SK-N-SH (cell line): ENCODE results near the gene FAM163A. TPM values are rescaled to one million over a fixed set of nuclear protein-coding genes. Genes with fewer than 3 reads are reported as not detected.

Experiments
- CTCF ChIA-PET: fragments of 300-600, 350-600 bp; formaldehyde crosslinking; extraction: SDS; loops from one replicate; lab custom pipeline; 2021; lab: Yijun Ruan, JAX
- POLR2A ChIA-PET: fragments of 350-600 bp; sonication (Branson Sonifier 250); formaldehyde crosslinking; extraction: SDS; loops from one replicate; lab custom pipeline; 2020; ENCODE audit warnings: antibody characterized with exemption, inconsistent platforms; lab: Yijun Ruan, JAX
- DNase-seq: peaks from one replicate; pipeline ENCODE4 v3.0.0; 2012
- H2AFZ ChIP-seq: fragments of 200-600 bp; sonication (generic); 2 replicates; pipeline ENCODE4 v1.8.1; 2016; ENCODE audit warnings: antibody characterized with exemption, mild to moderate bottlenecking, low read depth
- H3F3A ChIP-seq: fragments of 200-600 bp; sonication (generic); replicated peaks from 2 replicates; pipeline ENCODE3; 2016; ENCODE audit warnings: antibody characterized with exemption, mild to moderate bottlenecking; ENCODE audit not compliant: insufficient read depth
- H3K27ac ChIP-seq, 2 experiments: fragments of 200-500 bp in 1 of 2; fragments of 200-600 bp in 1 of 2; sonication (Bioruptor generic) in 1 of 2; sonication (generic), shearing (Covaris generic) in 1 of 2; 2 replicates each; pipeline versions ENCODE4 v1.5.1 to v1.6.1; 2014 to 2016; ENCODE audit warnings: low read depth in 2 of 2, inconsistent platforms in 1 of 2, low read length in 1 of 2, mild to moderate bottlenecking in 1 of 2, mixed read lengths in 1 of 2
- H3K27me3 ChIP-seq: fragments of 200-600 bp; sonication (generic), shearing (Covaris generic); 2 replicates; pipeline ENCODE4 v1.6.1; 2016; ENCODE audit warnings: mixed run types; ENCODE audit not compliant: insufficient read depth
- H3K36me3 ChIP-seq, 2 experiments: fragments of 200-500 bp in 1 of 2; fragments of 200-600 bp in 1 of 2; sonication (Bioruptor generic) in 1 of 2; sonication (generic) in 1 of 2; replicated peaks in 1 of 2; 2 replicates each; pipeline versions ENCODE3 to v1.5.1; 2014 to 2016; ENCODE audit warnings: low read length in 1 of 2, mild to moderate bottlenecking in 1 of 2; ENCODE audit not compliant: insufficient read depth in 2 of 2, control insufficient read depth in 1 of 2
- H3K4me1 ChIP-seq, 2 experiments: fragments of 200-500 bp in 1 of 2; fragments of 200-600 bp in 1 of 2; sonication (Bioruptor generic) in 1 of 2; sonication (generic), shearing (Covaris generic) in 1 of 2; 2 replicates each; pipeline versions ENCODE4 v1.5.1 to v1.6.1; 2014 to 2016; ENCODE audit warnings: low read depth in 1 of 2, low read length in 1 of 2, mixed run types in 1 of 2; ENCODE audit not compliant: insufficient read depth in 2 of 2, control insufficient read depth in 1 of 2
- H3K4me2 ChIP-seq: fragments of 200-600 bp; sonication (generic), shearing (Covaris generic); 2 replicates; pipeline ENCODE4 v1.6.1; 2017; ENCODE audit warnings: mixed run types
- H3K4me3 ChIP-seq, 2 experiments: fragments of 200-500 bp in 1 of 2; fragments of 200-600 bp in 1 of 2; sonication (Bioruptor generic) in 1 of 2; sonication (generic), shearing (Covaris generic) in 1 of 2; 2 replicates each; pipeline versions ENCODE4 v1.5.1 to v1.8.1; 2014 to 2016; ENCODE audit warnings: low read depth in 2 of 2, inconsistent platforms in 1 of 2, low read length in 1 of 2, mild to moderate bottlenecking in 1 of 2, mixed read lengths in 1 of 2, moderate library complexity in 1 of 2
- H3K79me2 ChIP-seq: fragments of 200-600 bp; sonication (generic); 2 replicates; pipeline ENCODE4 v1.8.1; 2017; ENCODE audit warnings: mild to moderate bottlenecking; ENCODE audit not compliant: insufficient read depth
- H3K9ac ChIP-seq: fragments of 200-600 bp; sonication (generic); 2 replicates; pipeline ENCODE4 v1.6.1; 2017; ENCODE audit warnings: mixed run types
- H3K9me2 ChIP-seq: fragments of 200-600 bp; sonication (generic); 2 replicates; pipeline ENCODE4 v1.6.1; 2017; ENCODE audit warnings: mixed run types
- H3K9me3 ChIP-seq: fragments of 200-600 bp; sonication (generic); 2 replicates; pipeline ENCODE4 v1.6.1; 2017; ENCODE audit warnings: mixed run types, mild to moderate bottlenecking, moderate library complexity
- H4K20me1 ChIP-seq: fragments of 200-600 bp; sonication (generic); 2 replicates; pipeline ENCODE4 v1.6.1; 2017; ENCODE audit warnings: mild to moderate bottlenecking, mixed run types; ENCODE audit not compliant: insufficient read depth
- POLR2AphosphoS5 ChIP-seq: IDR thresholded peaks from 2 replicates; pipeline ENCODE4 v1.6.1; 2012; ENCODE audit warnings: low read depth, low read length
- WGBS: methylation state at CpG from one replicate; pipeline ENCODE4 v1.1.6; 2017; ENCODE audit warnings: low lambda C conversion rate; 5-methylcytosine and 5-hydroxymethylcytosine counted together
- polyA plus RNA-seq, 3 experiments: library from polyadenylated mRNA; depleted of rRNA; stranded (reverse); fragments of >200 nt; gene quantifications; 2 replicates each; pipeline ENCODE4 v1.2.3, GENCODE V29; 2012
- TF ChIP-seq, protein P1 (sequence below): fragments of 200-600 bp; sonication (generic); IDR thresholded peaks from 2 replicates; pipeline ENCODE4 v1.6.1; 2017; ENCODE audit warnings: antibody characterized with exemption, mild to moderate bottlenecking, moderate library complexity
- TF ChIP-seq, protein P2 (sequence below): IDR thresholded peaks from 2 replicates; pipeline ENCODE4 v1.4.0; 2012; ENCODE audit warnings: low read depth, borderline replicate concordance

The FAM163A gene
- polyA plus RNA-seq, 1 of the 3 experiments (the other 2 are of a cell fraction), result 0.43 TPM

DNA sequence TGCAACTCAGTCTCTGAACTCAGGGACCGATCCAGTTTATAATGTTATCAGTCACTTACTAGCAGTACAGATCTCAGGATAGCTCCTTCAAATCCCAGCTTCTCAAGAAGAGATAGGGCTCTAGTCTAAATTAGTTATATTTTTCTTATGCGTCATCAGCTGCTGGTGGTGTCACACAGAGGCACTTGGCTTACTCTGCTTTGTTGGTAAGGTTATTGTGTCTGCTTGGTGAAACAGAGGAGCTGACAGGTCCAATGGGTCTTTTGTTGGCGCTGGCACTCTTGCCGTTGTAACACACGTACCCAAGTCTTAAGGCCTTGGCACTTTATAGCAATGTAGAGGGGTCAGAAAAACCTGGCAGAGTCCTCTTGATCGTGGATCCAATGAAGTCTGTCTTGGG is 122.3 kb downstream of the FAM163A start:
- ChIA-PET POLR2A (no interaction called here), CTCF (interaction anchor here (0.9 to 5.8 kb wide), 7 partner anchors 9 to 616 kb away, joined by 3 to 46 read pairs (median 4); no protein-coding TSS in a partner anchor)
- Histone ChIP-seq H3K27ac (no peak overlapping the region), H3K27me3 (no peaks in the 10 kb centered on the region), H2AFZ (no peak overlapping the region), H3K79me2 (peaks cover 91% of the 10 kb centered on the region), H3K36me3 (peaks cover 74 to 81% of the 10 kb centered on the region in 2 experiments), H3K9ac (no peak overlapping the region), H4K20me1 (peaks cover 48% of the 10 kb centered on the region), H3K4me1 (peaks cover 0 to 4% of the 10 kb centered on the region in 2 experiments; a peak in 2 of 4 replicates), H3K9me2 (no peaks in the 10 kb centered on the region), H3K9me3 (no peaks in the 10 kb centered on the region), H3K4me2 (no peak overlapping the region), H3K4me3 (no peak overlapping the region), H3F3A (no peaks in the 10 kb centered on the region)
- DNase-seq, result no peak
- 99% methylated on average over 6 of the region's 6 CpGs for WGBS
- TF ChIP-seq POLR2AphosphoS5, result no peak
- TF ChIP-seq, protein P1, sequence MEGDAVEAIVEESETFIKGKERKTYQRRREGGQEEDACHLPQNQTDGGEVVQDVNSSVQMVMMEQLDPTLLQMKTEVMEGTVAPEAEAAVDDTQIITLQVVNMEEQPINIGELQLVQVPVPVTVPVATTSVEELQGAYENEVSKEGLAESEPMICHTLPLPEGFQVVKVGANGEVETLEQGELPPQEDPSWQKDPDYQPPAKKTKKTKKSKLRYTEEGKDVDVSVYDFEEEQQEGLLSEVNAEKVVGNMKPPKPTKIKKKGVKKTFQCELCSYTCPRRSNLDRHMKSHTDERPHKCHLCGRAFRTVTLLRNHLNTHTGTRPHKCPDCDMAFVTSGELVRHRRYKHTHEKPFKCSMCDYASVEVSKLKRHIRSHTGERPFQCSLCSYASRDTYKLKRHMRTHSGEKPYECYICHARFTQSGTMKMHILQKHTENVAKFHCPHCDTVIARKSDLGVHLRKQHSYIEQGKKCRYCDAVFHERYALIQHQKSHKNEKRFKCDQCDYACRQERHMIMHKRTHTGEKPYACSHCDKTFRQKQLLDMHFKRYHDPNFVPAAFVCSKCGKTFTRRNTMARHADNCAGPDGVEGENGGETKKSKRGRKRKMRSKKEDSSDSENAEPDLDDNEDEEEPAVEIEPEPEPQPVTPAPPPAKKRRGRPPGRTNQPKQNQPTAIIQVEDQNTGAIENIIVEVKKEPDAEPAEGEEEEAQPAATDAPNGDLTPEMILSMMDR, result no peak
- TF ChIP-seq, protein P2, sequence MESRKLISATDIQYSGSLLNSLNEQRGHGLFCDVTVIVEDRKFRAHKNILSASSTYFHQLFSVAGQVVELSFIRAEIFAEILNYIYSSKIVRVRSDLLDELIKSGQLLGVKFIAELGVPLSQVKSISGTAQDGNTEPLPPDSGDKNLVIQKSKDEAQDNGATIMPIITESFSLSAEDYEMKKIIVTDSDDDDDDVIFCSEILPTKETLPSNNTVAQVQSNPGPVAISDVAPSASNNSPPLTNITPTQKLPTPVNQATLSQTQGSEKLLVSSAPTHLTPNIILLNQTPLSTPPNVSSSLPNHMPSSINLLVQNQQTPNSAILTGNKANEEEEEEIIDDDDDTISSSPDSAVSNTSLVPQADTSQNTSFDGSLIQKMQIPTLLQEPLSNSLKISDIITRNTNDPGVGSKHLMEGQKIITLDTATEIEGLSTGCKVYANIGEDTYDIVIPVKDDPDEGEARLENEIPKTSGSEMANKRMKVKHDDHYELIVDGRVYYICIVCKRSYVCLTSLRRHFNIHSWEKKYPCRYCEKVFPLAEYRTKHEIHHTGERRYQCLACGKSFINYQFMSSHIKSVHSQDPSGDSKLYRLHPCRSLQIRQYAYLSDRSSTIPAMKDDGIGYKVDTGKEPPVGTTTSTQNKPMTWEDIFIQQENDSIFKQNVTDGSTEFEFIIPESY, result no peak

Other genes starting within 250 kb of the FAM163A start
- gene NPHS2, start 167.3 kb upstream of the FAM163A start, polyA plus RNA-seq (2012; rRNA removed), result not detected in 2 replicates
- gene TDRD5, start 151.5 kb upstream of the FAM163A start, polyA plus RNA-seq (2012; rRNA removed), result not detected in 2 replicates
- 12.7 and 20.6 TPM in 2 replicates for gene TOR1AIP2, start 134.5 kb downstream of the FAM163A start, polyA plus RNA-seq (2012; rRNA removed)
- 11.8 and 15.1 TPM in 2 replicates for gene TOR1AIP1, start 139.0 kb downstream of the FAM163A start, polyA plus RNA-seq (2012; rRNA removed)
- gene CEP350, start 211.5 kb downstream of the FAM163A start, polyA plus RNA-seq (2012; rRNA removed), result 2.9 and 4.2 TPM in 2 replicates